Naive thymus-derived CD4-positive, alpha-beta T cell (primary cell): ENCODE measurements around the gene PTGDR2. TPM values are rescaled to one million over a fixed set of nuclear protein-coding genes. Genes with fewer than 3 reads are reported as not detected.

ENCODE experiments used
- ATAC-seq: fragments of 150-1000 bp; cut with Tn5 transposase; 2 replicates; pipeline ENCODE4 v1.10.0; 2021; ENCODE audit warnings: mild to moderate bottlenecking, moderate library complexity
- CTCF ChIA-PET: fragments of 350-600 bp; sonication (Branson Sonifier 250); formaldehyde crosslinking; loops from one replicate; lab custom pipeline; 2021; ENCODE audit warnings: antibody characterized with exemption; lab: Charles Lee
- POLR2A ChIA-PET: fragments of 350-600 bp; sonication (Branson Sonifier 250); formaldehyde crosslinking; loops from one replicate; lab custom pipeline; 2021; ENCODE audit warnings: antibody characterized with exemption, inconsistent platforms; lab: Charles Lee
- DNase-seq, 9 donors: peaks; one replicate each; pipeline versions ENCODE4 v3.0.0 to v3.0.0-alpha.2; 2020 to 2022; ENCODE audit warnings: mixed read lengths in 1 of 9
- H3K27ac ChIP-seq: one replicate; pipeline ENCODE4 v1.7.0; 2013; ENCODE audit warnings: mild to moderate bottlenecking, low read depth, low read length, moderate library complexity
- H3K27me3 ChIP-seq, 2 donors: one replicate each; pipeline ENCODE4 v1.7.0; 2013; ENCODE audit warnings: low read length in 2 of 2, mild to moderate bottlenecking in 2 of 2, moderate library complexity in 2 of 2; ENCODE audit not compliant: control insufficient read depth in 2 of 2, insufficient read depth in 2 of 2
- H3K36me3 ChIP-seq, 3 experiments: 1 replicate in 2 of 3; 2 replicates in 1 of 3; pipeline ENCODE4 v1.7.0; 2013; ENCODE audit warnings: low read length in 3 of 3, mild to moderate bottlenecking in 3 of 3, moderate library complexity in 1 of 3; ENCODE audit not compliant: insufficient read depth in 3 of 3, control insufficient read depth in 2 of 3
- H3K4me1 ChIP-seq, 2 donors: one replicate each; pipeline ENCODE4 v1.7.0; 2013; ENCODE audit warnings: low read length in 2 of 2, mild to moderate bottlenecking in 2 of 2, moderate library complexity in 1 of 2; ENCODE audit not compliant: control insufficient read depth in 2 of 2, insufficient read depth in 2 of 2
- H3K4me3 ChIP-seq: 2 replicates; pipeline ENCODE4 v1.7.0; 2013; ENCODE audit warnings: mild to moderate bottlenecking, low read length
- H3K9me3 ChIP-seq, 3 experiments: 1 replicate in 2 of 3; 2 replicates in 1 of 3; pipeline ENCODE4 v1.7.0; 2013; ENCODE audit warnings: low read length in 3 of 3; ENCODE audit not compliant: control insufficient read depth in 2 of 3
- H3K27ac Mint-ChIP-seq, 9 donors: one replicate each; pipeline ENCODE4 v1.8.0; 2020 to 2022; ENCODE audit warnings: mixed read lengths in 9 of 9, mild to moderate bottlenecking in 8 of 9, moderate library complexity in 5 of 9, inconsistent platforms in 2 of 9
- H3K27me3 Mint-ChIP-seq, 5 donors: one replicate each; pipeline ENCODE4 v1.8.0; 2021 to 2022; ENCODE audit warnings: mixed read lengths in 5 of 5, mild to moderate bottlenecking in 1 of 5
- H3K36me3 Mint-ChIP-seq, 5 donors: one replicate each; pipeline ENCODE4 v1.8.0; 2020 to 2022; ENCODE audit warnings: mixed read lengths in 5 of 5, mild to moderate bottlenecking in 3 of 5, inconsistent platforms in 1 of 5
- H3K4me1 Mint-ChIP-seq, 7 donors: one replicate each; pipeline ENCODE4 v1.8.0; 2020 to 2022; ENCODE audit warnings: mixed read lengths in 7 of 7, mild to moderate bottlenecking in 3 of 7, inconsistent platforms in 1 of 7
- H3K4me3 Mint-ChIP-seq, 10 donors: one replicate each; pipeline ENCODE4 v1.8.0; 2020 to 2022; ENCODE audit warnings: mild to moderate bottlenecking in 10 of 10, mixed read lengths in 10 of 10, moderate library complexity in 6 of 10, inconsistent platforms in 2 of 10
- H3K9me3 Mint-ChIP-seq, 11 donors: one replicate each; pipeline ENCODE4 v1.8.0; 2020 to 2022; ENCODE audit warnings: mixed read lengths in 11 of 11, mild to moderate bottlenecking in 4 of 11, inconsistent platforms in 1 of 11, moderate library complexity in 1 of 11
- intact Hi-C, 2 donors: fragments of 100-400 bp; cut with micrococcal nuclease; formaldehyde crosslinking; loops; one replicate each; pipeline ENCODE4 v1.15.1; 2023
- polyA plus RNA-seq, 2 donors: library from polyadenylated mRNA; unstranded; fragments of 300-500 nt; fragmentation: Illumina TruSeq; gene quantifications; one replicate each; pipeline ENCODE4 v1.2.3, GENCODE V29; 2021
- total RNA-seq, 6 experiments: library from RNA in 5 of 6; stranded (reverse) in 5 of 6; gene quantifications; 1 replicate in 5 of 6; 2 replicates in 1 of 6; pipeline ENCODE4 v1.2.3 and lab custom pipeline; 2021 to 2026

Gene PTGDR2
- total and polyA plus RNA-seq, 7 experiments from 2014 or later, result 0.08 to 4.5 (median 0.65) TPM; not detected in 2

- Mint-ChIP-seq H3K4me3 (peak overlapping the region in 1 of 10 donors; percentile 12), H3K27me3 (no peaks in the 10 kb centered on the region), H3K27ac (no peak overlapping the region), H3K36me3 (peaks cover 5 to 33% (median 18%) of the 10 kb centered on the region in 5 donors), H3K4me1 (peaks cover 7 to 12% (median 7%) of the 10 kb centered on the region in 7 donors), H3K9me3 (no peaks in the 10 kb centered on the region)
- H3K4me1 ChIP-seq, result peaks cover 0 to 6% of the 10 kb centered on the region in 2 donors
- no peak overlapping the region for H3K27ac ChIP-seq
- intact Hi-C loops, result no loop called here
- peaks cover 6 to 58% (median 12%) of the 10 kb centered on the region in 3 experiments for H3K36me3 ChIP-seq
- DNase-seq, result no peak
- H3K4me3 ChIP-seq, result no peak overlapping the region
- no peak for ATAC-seq
- H3K27me3 ChIP-seq, result no peaks in the 10 kb centered on the region
- H3K9me3 ChIP-seq, result no peaks in the 10 kb centered on the region
- ChIA-PET CTCF (no interaction called here), POLR2A (no interaction called here)
Measured at GRCh38 chr11:60849641-60850520, 5.9 kb downstream of the PTGDR2 start.

DNA sequence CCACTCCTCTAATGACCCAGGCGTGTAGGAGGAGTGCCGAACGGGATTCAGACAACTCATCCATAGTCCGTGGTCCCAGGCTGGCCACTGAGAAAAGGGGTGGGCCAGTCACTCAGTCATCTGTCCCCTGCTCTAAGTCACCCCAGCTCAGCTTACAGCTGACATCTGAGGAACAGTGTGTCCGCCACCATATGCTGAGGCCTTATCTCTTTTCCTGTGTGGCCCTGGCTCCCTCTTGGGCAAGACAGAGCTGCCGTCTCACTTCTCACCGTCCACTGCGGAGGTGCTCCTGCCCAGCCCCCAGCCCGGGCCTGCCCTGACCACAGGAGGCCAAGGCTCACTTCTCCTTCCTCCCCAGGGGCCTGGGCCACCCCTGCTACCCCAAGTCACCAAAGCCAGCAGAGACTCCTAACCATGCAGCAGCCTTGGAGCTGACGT is 7.0 kb downstream of the PTGDR2 start:
- Histone ChIP-seq H3K4me1 (peaks cover 4 to 16% of the 10 kb centered on the region in 2 donors), H3K27ac (no peak overlapping the region), H3K9me3 (no peaks in the 10 kb centered on the region), H3K36me3 (peaks cover 6 to 58% (median 12%) of the 10 kb centered on the region in 3 experiments), H3K27me3 (no peaks in the 10 kb centered on the region), H3K4me3 (no peak overlapping the region)
- no peak for DNase-seq
- H3K4me3 Mint-ChIP-seq, result no peak overlapping the region
- peaks cover 5 to 33% (median 15%) of the 10 kb centered on the region in 5 donors for H3K36me3 Mint-ChIP-seq
- H3K9me3 Mint-ChIP-seq, result no peaks in the 10 kb centered on the region
- ChIA-PET POLR2A (no interaction called here), CTCF (no interaction called here)
- intact Hi-C loops, result no loop called here
- no peak overlapping the region for H3K27ac Mint-ChIP-seq
- H3K27me3 Mint-ChIP-seq, result no peaks in the 10 kb centered on the region
- H3K4me1 Mint-ChIP-seq, result peaks cover 18 to 23% (median 19%) of the 10 kb centered on the region in 7 donors
- peak; percentile 74 for ATAC-seq

DNA sequence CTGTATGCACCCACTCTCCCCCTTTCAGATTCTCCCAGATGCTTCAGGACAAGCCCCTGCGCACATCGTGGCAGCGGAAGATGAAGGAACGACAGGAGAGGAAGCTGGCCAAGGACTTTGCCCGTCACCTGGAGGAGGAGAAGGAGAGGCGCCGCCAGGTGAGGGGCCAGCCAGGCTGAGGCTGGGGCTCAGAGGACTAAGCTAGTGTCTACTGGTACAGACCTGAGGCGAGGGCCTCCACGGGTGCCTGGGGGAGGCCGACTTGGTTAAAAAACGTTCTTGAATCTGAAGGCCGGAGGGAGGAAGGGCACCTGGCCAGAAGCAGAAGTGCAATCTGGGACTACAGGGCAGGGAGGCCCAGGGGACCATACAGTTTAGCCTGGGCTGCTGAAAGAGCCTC is 7.9 kb downstream of the PTGDR2 start:
- no peak overlapping the region for H3K4me3 ChIP-seq
- Mint-ChIP-seq H3K4me3 (no peak overlapping the region), H3K27ac (no peak overlapping the region), H3K9me3 (no peaks in the 10 kb centered on the region), H3K36me3 (peaks cover 5 to 33% (median 15%) of the 10 kb centered on the region in 5 donors), H3K4me1 (peaks cover 24 to 31% (median 27%) of the 10 kb centered on the region in 7 donors), H3K27me3 (no peaks in the 10 kb centered on the region)
- no peak overlapping the region for H3K27ac ChIP-seq
- H3K9me3 ChIP-seq, result no peaks in the 10 kb centered on the region
- peaks cover 6 to 53% (median 12%) of the 10 kb centered on the region in 3 experiments for H3K36me3 ChIP-seq
- ChIA-PET CTCF (no interaction called here), POLR2A (no interaction called here)
- no peaks in the 10 kb centered on the region for H3K27me3 ChIP-seq
- intact Hi-C loops, result no loop called here
- peaks cover 13 to 24% of the 10 kb centered on the region in 2 donors for H3K4me1 ChIP-seq
- no peak for DNase-seq
- no peak for ATAC-seq

GRCh38 chr11:60847281-60847680 is 8.5 kb downstream of the PTGDR2 start:
- H3K27me3 ChIP-seq, result no peaks in the 10 kb centered on the region
- Mint-ChIP-seq H3K27ac (no peak overlapping the region), H3K9me3 (no peaks in the 10 kb centered on the region), H3K4me1 (peaks cover 24 to 36% (median 32%) of the 10 kb centered on the region in 7 donors), H3K36me3 (peaks cover 5 to 33% (median 15%) of the 10 kb centered on the region in 5 donors), H3K27me3 (no peaks in the 10 kb centered on the region), H3K4me3 (no peak overlapping the region)
- H3K4me1 ChIP-seq, result peaks cover 18 to 28% of the 10 kb centered on the region in 2 donors
- CTCF ChIA-PET, result interaction anchor here (1.6 kb wide), 1 partner anchor 16 kb away, joined by 5 read pairs; no protein-coding TSS in a partner anchor
- POLR2A ChIA-PET, result no interaction called here
- H3K36me3 ChIP-seq, result peaks cover 6 to 52% (median 12%) of the 10 kb centered on the region in 3 experiments
- no peaks in the 10 kb centered on the region for H3K9me3 ChIP-seq
- H3K27ac ChIP-seq, result no peak overlapping the region
- intact Hi-C loops, result no loop called here
- H3K4me3 ChIP-seq, result no peak overlapping the region
- DNase-seq (no peak), ATAC-seq (no peak)

DNA sequence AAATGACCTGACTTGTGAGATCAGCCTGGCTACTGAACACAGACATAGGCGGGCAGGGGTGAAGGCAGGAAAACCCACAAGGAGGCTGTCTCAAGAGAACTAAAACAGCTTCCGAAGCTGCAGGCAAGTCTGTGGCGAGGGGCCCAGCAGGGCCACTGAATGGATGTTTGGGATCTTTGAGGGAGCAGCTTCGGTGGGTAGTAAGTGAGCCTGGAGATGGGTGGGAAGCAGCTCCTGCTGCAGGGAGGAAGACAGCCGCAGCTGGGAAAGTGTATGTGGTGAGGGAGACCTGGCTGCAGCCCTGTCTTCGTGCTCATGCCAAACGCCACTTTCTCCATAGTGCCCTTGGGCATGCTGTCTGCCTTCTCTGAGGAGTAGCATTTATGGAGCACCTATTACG is 10.4 kb downstream of the PTGDR2 start:
- intact Hi-C loops, result no loop called here
- H3K4me3 ChIP-seq, result no peak overlapping the region
- ChIA-PET CTCF (no interaction called here), POLR2A (no interaction called here)
- H3K4me1 Mint-ChIP-seq, result peaks cover 31 to 48% (median 41%) of the 10 kb centered on the region in 7 donors
- no peak overlapping the region for H3K27ac ChIP-seq
- H3K27ac Mint-ChIP-seq, result peak overlapping the region in 2 of 9 donors; percentile 38 to 78
- H3K27me3 Mint-ChIP-seq, result no peaks in the 10 kb centered on the region
- peaks cover 0 to 14% (median 8%) of the 10 kb centered on the region in 5 donors for H3K36me3 Mint-ChIP-seq
- DNase-seq (no peak), ATAC-seq (no peak)
- H3K4me1 ChIP-seq, result peaks cover 26 to 35% of the 10 kb centered on the region in 2 donors
- peak overlapping the region in 6 of 10 donors; percentile 11 to 95 (median 91) for H3K4me3 Mint-ChIP-seq
- no peaks in the 10 kb centered on the region for H3K27me3 ChIP-seq
- no peaks in the 10 kb centered on the region for H3K9me3 ChIP-seq
- peaks cover 0 to 7% (median 0%) of the 10 kb centered on the region in 11 donors for H3K9me3 Mint-ChIP-seq
- peaks cover 0 to 37% (median 12%) of the 10 kb centered on the region in 3 experiments for H3K36me3 ChIP-seq

DNA sequence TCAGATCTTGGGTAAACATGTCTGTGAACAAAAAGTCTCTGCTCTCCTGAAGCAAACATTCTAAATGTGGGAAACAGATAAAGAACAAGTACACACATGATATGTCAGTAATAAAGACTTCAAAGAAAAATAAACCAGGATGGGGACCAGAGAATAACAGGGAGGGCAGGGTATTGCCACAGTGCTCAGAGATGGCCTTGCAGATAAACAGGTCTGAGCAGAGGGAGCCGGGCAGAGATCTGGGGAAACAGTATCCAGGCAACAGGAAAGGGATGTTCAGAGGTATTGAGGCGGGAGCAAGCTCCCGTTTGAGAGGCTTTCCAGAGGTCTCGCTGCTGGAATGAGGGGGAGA is 10.9 kb downstream of the PTGDR2 start:
- H3K4me1 Mint-ChIP-seq, result peaks cover 31 to 49% (median 41%) of the 10 kb centered on the region in 7 donors
- Histone ChIP-seq H3K4me3 (no peak overlapping the region), H3K36me3 (peaks cover 0 to 32% (median 7%) of the 10 kb centered on the region in 3 experiments), H3K27me3 (no peaks in the 10 kb centered on the region), H3K4me1 (peaks cover 26 to 35% of the 10 kb centered on the region in 2 donors), H3K9me3 (no peaks in the 10 kb centered on the region), H3K27ac (no peak overlapping the region)
- peaks cover 0 to 11% (median 5%) of the 10 kb centered on the region in 5 donors for H3K36me3 Mint-ChIP-seq
- intact Hi-C loops, result loop anchor here (5.0 kb wide), 3 partner anchors 517 to 1277 kb away; partner anchors contain the start of genes CYB561A3 (in 1 of the 2), INCENP (in 1 of the 2), SDHAF2 (in 1 of the 2) and TMEM138 (in 1 of the 2)
- POLR2A ChIA-PET, result no interaction called here
- peak overlapping the region in 9 of 10 donors; percentile 66 to 95 (median 91) for H3K4me3 Mint-ChIP-seq
- ATAC-seq (no peak), DNase-seq (no peak)
- CTCF ChIA-PET, result no interaction called here
- H3K27ac Mint-ChIP-seq, result peak overlapping the region in 8 of 9 donors; percentile 13 to 94 (median 50)
- peaks cover 0 to 7% (median 0%) of the 10 kb centered on the region in 11 donors for H3K9me3 Mint-ChIP-seq
- no peaks in the 10 kb centered on the region for H3K27me3 Mint-ChIP-seq
